ENCODE data around the gene WDCP. TPM values are rescaled to one million over a fixed set of nuclear protein-coding genes. Genes with fewer than 3 reads are reported as not detected.

The WDCP gene
- total and polyA plus RNA-seq, 4 donors = 2.1 to 9.1 (median 6.1) TPM

GRCh38 chr2:23994567-23994966 is 52.6 kb downstream of the WDCP start:
- peaks cover 0 to 4% (median 3%) of the 10 kb centered on the region in 4 donors for H3K36me3 ChIP-seq (ENCODE audit: control insufficient read depth in 4 of 4, insufficient read depth in 4 of 4, low read length in 4 of 4)
- ATAC-seq (ENCODE audit: insufficient read depth, low FRiP score) (no peak), DNase-seq (no peak)
- no peak for TF ChIP-seq CTCF (IDR thresholded peaks at IDR 0.05; ENCODE audit: control extremely low read depth, extremely low read depth)
- H3K27me3 ChIP-seq (ENCODE audit: control insufficient read depth in 3 of 3, insufficient read depth in 3 of 3, low read length in 2 of 3) = no peaks in the 10 kb centered on the region
- no peak overlapping the region for H3K27ac ChIP-seq (ENCODE audit: low read depth in 1 of 2, low read length in 1 of 2)
- no peaks in the 10 kb centered on the region for H3K4me1 ChIP-seq (ENCODE audit: control insufficient read depth in 5 of 5, insufficient read depth in 5 of 5, low read length in 5 of 5)
- no peak overlapping the region for H3K4me3 ChIP-seq
- WGBS, 2 donors = 61 to 64% methylated on average over 1 of the region's 1 CpG
- H3K9ac ChIP-seq (ENCODE audit: insufficient read depth in 1 of 2, low read length in 2 of 2) = no peak overlapping the region
- H3K9me3 ChIP-seq (ENCODE audit: control insufficient read depth in 4 of 4, insufficient read depth in 3 of 4, low read length in 3 of 4) = no peaks in the 10 kb centered on the region

GRCh38 chr2:23993736-23994269 is 53.4 kb downstream of the WDCP start:
- no peak for TF ChIP-seq CTCF (IDR thresholded peaks at IDR 0.05; ENCODE audit: control extremely low read depth, extremely low read depth)
- no peaks in the 10 kb centered on the region for H3K9me3 ChIP-seq (ENCODE audit: control insufficient read depth in 4 of 4, insufficient read depth in 3 of 4, low read length in 3 of 4)
- DNase-seq = no peak
- H3K4me3 ChIP-seq = no peak overlapping the region
- no peaks in the 10 kb centered on the region for H3K4me1 ChIP-seq (ENCODE audit: control insufficient read depth in 5 of 5, insufficient read depth in 5 of 5, low read length in 5 of 5)
- no peak overlapping the region for H3K27ac ChIP-seq (ENCODE audit: low read depth in 1 of 2, low read length in 1 of 2)
- peaks cover 0 to 4% (median under 1%) of the 10 kb centered on the region in 4 donors for H3K36me3 ChIP-seq (ENCODE audit: control insufficient read depth in 4 of 4, insufficient read depth in 4 of 4, low read length in 4 of 4)
- no peak overlapping the region for H3K9ac ChIP-seq (ENCODE audit: insufficient read depth in 1 of 2, low read length in 2 of 2)
- no peak for ATAC-seq (ENCODE audit: insufficient read depth, low FRiP score)
- no peaks in the 10 kb centered on the region for H3K27me3 ChIP-seq (ENCODE audit: control insufficient read depth in 3 of 3, insufficient read depth in 3 of 3, low read length in 2 of 3)
- 98% methylated on average over 8 of the region's 8 CpGs for WGBS, 2 donors

- no peaks in the 10 kb centered on the region for H3K27me3 ChIP-seq (ENCODE audit: control insufficient read depth in 3 of 3, insufficient read depth in 3 of 3, low read length in 2 of 3)
- H3K4me1 ChIP-seq (ENCODE audit: control insufficient read depth in 5 of 5, insufficient read depth in 5 of 5, low read length in 5 of 5) = no peaks in the 10 kb centered on the region
- 62 to 75% methylated on average over 1 of the region's 1 CpG for WGBS, 2 donors
- no peak overlapping the region for H3K9ac ChIP-seq (ENCODE audit: insufficient read depth in 1 of 2, low read length in 2 of 2)
- H3K4me3 ChIP-seq = no peak overlapping the region
- ATAC-seq (ENCODE audit: insufficient read depth, low FRiP score) (no peak), DNase-seq (no peak)
- TF ChIP-seq CTCF (IDR thresholded peaks at IDR 0.05; ENCODE audit: control extremely low read depth, extremely low read depth) = no peak
- no peak overlapping the region for H3K27ac ChIP-seq (ENCODE audit: low read depth in 1 of 2, low read length in 1 of 2)
- H3K36me3 ChIP-seq (ENCODE audit: control insufficient read depth in 4 of 4, insufficient read depth in 4 of 4, low read length in 4 of 4) = peaks cover 0 to 4% (median under 1%) of the 10 kb centered on the region in 4 donors
- no peaks in the 10 kb centered on the region for H3K9me3 ChIP-seq (ENCODE audit: control insufficient read depth in 4 of 4, insufficient read depth in 3 of 4, low read length in 3 of 4)
Measured at GRCh38 chr2:23992931-23993330, 54.3 kb downstream of the WDCP start.

- DNase-seq = no peak
- no peak for TF ChIP-seq CTCF (IDR thresholded peaks at IDR 0.05; ENCODE audit: control extremely low read depth, extremely low read depth)
- no peak overlapping the region for H3K27ac ChIP-seq (ENCODE audit: low read depth in 1 of 2, low read length in 1 of 2)
- H3K9me3 ChIP-seq (ENCODE audit: control insufficient read depth in 4 of 4, insufficient read depth in 3 of 4, low read length in 3 of 4) = no peaks in the 10 kb centered on the region
- 63 to 70% methylated on average over 2 of the region's 2 CpGs for WGBS, 2 donors
- peaks cover 0 to 12% (median 5%) of the 10 kb centered on the region in 4 donors for H3K36me3 ChIP-seq (ENCODE audit: control insufficient read depth in 4 of 4, insufficient read depth in 4 of 4, low read length in 4 of 4)
- no peak for ATAC-seq (ENCODE audit: insufficient read depth, low FRiP score)
- H3K9ac ChIP-seq (ENCODE audit: insufficient read depth in 1 of 2, low read length in 2 of 2) = no peak overlapping the region
- H3K27me3 ChIP-seq (ENCODE audit: control insufficient read depth in 3 of 3, insufficient read depth in 3 of 3, low read length in 2 of 3) = no peaks in the 10 kb centered on the region
- H3K4me3 ChIP-seq = no peak overlapping the region
- no peaks in the 10 kb centered on the region for H3K4me1 ChIP-seq (ENCODE audit: control insufficient read depth in 5 of 5, insufficient read depth in 5 of 5, low read length in 5 of 5)
Measured at GRCh38 chr2:23988371-23988770, 58.8 kb downstream of the WDCP start.

Measured in lung (tissue), 12 donors.